Skeletal muscle tissue (tissue), 4 donors: ENCODE results near the gene CSNK1G3. TPM values are rescaled to one million over a fixed set of nuclear protein-coding genes. Genes with fewer than 3 reads are reported as not detected.

Experiments
- H3K27ac ChIP-seq: one replicate; pipeline ENCODE4 v1.7.0; 2013; ENCODE audit warnings: mild to moderate bottlenecking, low read depth, low read length, inconsistent platforms
- H3K27me3 ChIP-seq, 3 donors: one replicate each; pipeline ENCODE4 v1.7.0; 2013; ENCODE audit warnings: low read length in 3 of 3; ENCODE audit not compliant: control insufficient read depth in 3 of 3, insufficient read depth in 3 of 3
- H3K36me3 ChIP-seq, 3 donors: one replicate each; pipeline ENCODE4 v1.7.0; 2013; ENCODE audit warnings: low read length in 3 of 3; ENCODE audit not compliant: control insufficient read depth in 3 of 3, insufficient read depth in 3 of 3
- H3K4me1 ChIP-seq, 3 donors: one replicate each; pipeline ENCODE4 v1.7.0; 2013; ENCODE audit warnings: low read length in 3 of 3, mild to moderate bottlenecking in 3 of 3; ENCODE audit not compliant: control insufficient read depth in 3 of 3, insufficient read depth in 3 of 3
- H3K4me3 ChIP-seq, 3 donors: one replicate each; pipeline ENCODE4 v1.7.0; 2013; ENCODE audit warnings: low read length in 3 of 3
- H3K9ac ChIP-seq, 3 donors: one replicate each; pipeline ENCODE4 v1.7.0; 2013; ENCODE audit warnings: low read length in 3 of 3, mild to moderate bottlenecking in 3 of 3, moderate library complexity in 2 of 3, low read depth in 1 of 3
- H3K9me3 ChIP-seq, 3 donors: one replicate each; pipeline ENCODE4 v1.7.0; 2013; ENCODE audit warnings: low read length in 3 of 3; ENCODE audit not compliant: control insufficient read depth in 3 of 3
- total RNA-seq: library from RNA; depleted of rRNA; stranded (reverse); fragments of >200 nt; gene quantifications from one replicate; pipeline ENCODE4 v1.2.3, GENCODE V29; 2014
- donor health status: Osteomylitis.

CSNK1G3 gene
- total RNA-seq, 1 donor from 2014 or later: 111 TPM

DNA sequence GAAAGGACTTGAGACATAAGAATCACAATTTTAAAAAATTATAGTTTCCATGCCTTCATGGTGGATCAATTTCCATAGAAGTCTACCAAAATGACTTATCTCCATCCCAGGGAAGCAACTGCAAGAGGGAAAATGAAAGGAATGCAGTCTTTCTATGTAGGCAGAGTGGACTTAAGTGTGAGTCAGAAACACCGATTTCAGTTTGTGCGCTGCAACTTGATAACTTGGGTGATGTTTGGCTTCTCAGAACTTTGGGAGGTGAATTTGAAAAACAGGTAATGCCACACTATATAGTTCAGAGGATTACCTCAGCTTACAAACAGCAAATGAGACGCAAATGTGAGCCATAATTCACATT, 708 bp upstream of the CSNK1G3 start:
- peak overlapping the region; percentile 71 for H3K27ac ChIP-seq
- no peaks in the 10 kb centered on the region for H3K27me3 ChIP-seq
- peak overlapping the region; percentile 67 to 96 (median 92) for H3K4me3 ChIP-seq
- no peaks in the 10 kb centered on the region for H3K9me3 ChIP-seq
- no peaks in the 10 kb centered on the region for H3K36me3 ChIP-seq
- H3K4me1 ChIP-seq: peaks cover 5 to 11% (median 5%) of the 10 kb centered on the region in 3 donors
- H3K9ac ChIP-seq: peak overlapping the region; percentile 60 to 84 (median 81)

- H3K4me3 ChIP-seq: peak overlapping the region; percentile 67 to 92 (median 88)
- H3K36me3 ChIP-seq: no peaks in the 10 kb centered on the region
- no peaks in the 10 kb centered on the region for H3K9me3 ChIP-seq
- H3K4me1 ChIP-seq: peaks cover 5 to 11% (median 5%) of the 10 kb centered on the region in 3 donors
- no peaks in the 10 kb centered on the region for H3K27me3 ChIP-seq
- H3K27ac ChIP-seq: peak overlapping the region; percentile 71
- peak overlapping the region; percentile 80 to 83 (median 80) for H3K9ac ChIP-seq
These were observed 859 bp downstream of the CSNK1G3 start for GRCh38 chr5:123512611-123513461.

DNA sequence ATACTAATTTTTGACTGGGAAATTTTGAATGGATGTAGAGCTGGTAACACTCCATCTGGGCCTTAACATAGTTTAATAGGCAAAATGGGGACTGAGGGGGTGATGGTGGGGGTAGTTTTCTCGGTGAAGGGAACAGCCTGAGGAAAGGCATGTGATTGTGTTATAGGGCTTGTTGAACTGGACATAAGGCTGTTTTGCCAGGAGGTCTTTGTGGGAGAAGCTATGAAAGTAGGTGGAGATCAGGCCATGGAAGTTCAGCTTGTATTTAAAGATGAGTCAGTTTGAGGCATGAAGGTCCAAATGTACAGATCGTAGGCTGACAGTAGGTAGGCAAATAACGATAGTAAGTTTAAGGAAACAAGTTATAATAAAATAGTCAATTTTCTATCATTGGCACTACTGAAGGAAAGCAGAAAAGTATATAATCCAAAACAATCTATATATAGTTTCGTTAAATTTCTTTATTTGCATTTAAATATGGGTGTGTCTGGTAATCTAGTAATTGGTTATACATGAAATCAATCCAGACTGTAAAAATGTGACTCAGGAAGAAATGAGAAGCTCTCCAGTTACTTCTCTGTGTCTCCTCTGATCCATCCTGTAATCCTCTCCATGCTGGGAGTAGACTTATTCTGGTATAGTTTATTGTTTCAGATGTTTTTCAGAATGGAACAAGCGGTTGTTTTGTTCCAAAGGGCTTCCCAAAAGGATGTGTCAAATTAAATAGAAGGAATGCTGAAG, 2.8 kb downstream of the CSNK1G3 start:
- H3K9me3 ChIP-seq: no peaks in the 10 kb centered on the region
- no peak overlapping the region for H3K4me3 ChIP-seq
- no peaks in the 10 kb centered on the region for H3K27me3 ChIP-seq
- no peak overlapping the region for H3K9ac ChIP-seq
- peaks cover 5 to 11% (median 5%) of the 10 kb centered on the region in 3 donors for H3K4me1 ChIP-seq
- no peaks in the 10 kb centered on the region for H3K36me3 ChIP-seq
- H3K27ac ChIP-seq: no peak overlapping the region

- Histone ChIP-seq H3K4me1 (peaks cover 5 to 11% (median 5%) of the 10 kb centered on the region in 3 donors), H3K27ac (no peak overlapping the region), H3K9ac (no peak overlapping the region), H3K9me3 (no peaks in the 10 kb centered on the region), H3K36me3 (no peaks in the 10 kb centered on the region), H3K4me3 (no peak overlapping the region), H3K27me3 (no peaks in the 10 kb centered on the region)
These were observed 3.9 kb downstream of the CSNK1G3 start for GRCh38 chr5:123515904-123516303.

DNA sequence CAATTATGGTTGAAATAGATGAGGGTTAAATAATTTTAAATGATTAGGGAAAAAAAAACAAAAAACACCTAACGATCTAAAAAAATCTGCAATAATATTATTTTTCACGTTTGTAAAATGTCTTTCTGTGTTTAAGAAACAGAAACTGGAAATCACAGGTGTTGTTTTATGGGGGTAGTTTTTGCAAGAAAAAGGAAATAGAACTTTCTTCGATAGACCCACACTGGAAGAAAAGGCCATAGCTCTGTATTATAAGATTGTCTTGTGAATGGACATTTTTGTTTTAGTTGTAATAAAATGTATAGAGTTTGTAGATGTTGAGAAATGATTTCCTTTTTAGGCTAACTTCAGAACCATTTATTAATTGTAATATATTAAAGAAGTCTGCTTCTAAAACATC, 5.5 kb downstream of the CSNK1G3 start:
- Histone ChIP-seq H3K27ac (no peak overlapping the region), H3K27me3 (no peaks in the 10 kb centered on the region), H3K36me3 (no peaks in the 10 kb centered on the region), H3K9ac (no peak overlapping the region), H3K4me1 (peaks cover 0 to 4% (median 0%) of the 10 kb centered on the region in 3 donors), H3K9me3 (no peaks in the 10 kb centered on the region), H3K4me3 (no peak overlapping the region)

- Histone ChIP-seq H3K4me3 (no peak overlapping the region), H3K4me1 (peaks cover 0 to 2% (median 0%) of the 10 kb centered on the region in 3 donors), H3K9me3 (no peaks in the 10 kb centered on the region), H3K27me3 (no peaks in the 10 kb centered on the region), H3K27ac (no peak overlapping the region), H3K36me3 (no peaks in the 10 kb centered on the region), H3K9ac (no peak overlapping the region)
These were observed 6.1 kb downstream of the CSNK1G3 start for GRCh38 chr5:123518111-123518510.

DNA sequence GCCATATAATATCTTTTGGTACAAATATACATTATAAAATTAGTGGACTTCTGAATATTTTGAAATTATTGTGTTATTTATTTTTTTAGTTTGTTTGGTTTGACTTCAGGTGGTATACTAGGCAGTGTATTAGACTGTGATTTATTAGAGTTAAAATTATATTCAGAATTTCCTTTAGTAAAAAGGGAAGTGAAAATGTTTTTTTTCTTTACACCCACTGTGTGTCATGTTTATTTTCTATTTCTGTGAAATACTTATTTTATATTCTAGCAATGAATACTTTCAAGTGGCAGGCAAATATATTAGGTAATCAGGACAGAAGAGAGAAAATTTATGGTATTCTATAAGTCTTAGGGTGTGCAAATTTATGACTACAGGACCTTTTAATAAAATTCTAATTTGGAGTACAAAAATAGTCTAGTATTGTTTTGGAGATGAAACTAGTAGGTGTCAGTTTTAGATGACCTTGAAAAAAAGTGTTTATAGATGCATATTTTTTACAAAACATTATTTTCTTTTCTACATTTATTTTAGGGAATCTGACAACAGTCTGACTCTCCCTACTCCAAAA, 8.8 kb downstream of the CSNK1G3 start:
- no peak overlapping the region for H3K27ac ChIP-seq
- H3K4me3 ChIP-seq: no peak overlapping the region
- no peaks in the 10 kb centered on the region for H3K9me3 ChIP-seq
- no peak overlapping the region for H3K9ac ChIP-seq
- H3K4me1 ChIP-seq: peaks cover 0 to 8% (median 5%) of the 10 kb centered on the region in 3 donors
- H3K27me3 ChIP-seq: no peaks in the 10 kb centered on the region
- no peaks in the 10 kb centered on the region for H3K36me3 ChIP-seq

DNA sequence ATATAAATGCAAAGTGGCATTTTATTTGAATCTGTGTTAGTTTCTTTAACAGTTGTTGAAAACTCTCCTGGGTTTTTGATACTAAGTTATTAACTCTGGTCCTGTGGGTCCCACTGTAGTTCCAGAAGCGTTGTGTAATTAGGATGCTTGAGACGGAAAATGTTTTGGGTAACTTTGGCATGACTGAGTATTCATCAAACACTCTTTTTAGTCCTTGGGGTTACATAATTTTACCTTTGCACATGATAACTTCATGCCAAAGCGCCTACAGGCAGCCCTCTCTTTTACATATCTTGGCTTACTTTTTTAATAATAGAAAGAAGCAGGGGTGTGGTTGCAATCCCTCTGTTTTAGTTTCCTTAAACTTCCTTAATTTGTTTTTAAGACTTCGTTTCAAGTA, 12.2 kb downstream of the CSNK1G3 start:
- H3K27ac ChIP-seq: no peak overlapping the region
- H3K9me3 ChIP-seq: no peaks in the 10 kb centered on the region
- H3K4me3 ChIP-seq: no peak overlapping the region
- peaks cover 0 to 8% (median 5%) of the 10 kb centered on the region in 3 donors for H3K4me1 ChIP-seq
- no peak overlapping the region for H3K9ac ChIP-seq
- H3K27me3 ChIP-seq: no peaks in the 10 kb centered on the region
- no peaks in the 10 kb centered on the region for H3K36me3 ChIP-seq

DNA sequence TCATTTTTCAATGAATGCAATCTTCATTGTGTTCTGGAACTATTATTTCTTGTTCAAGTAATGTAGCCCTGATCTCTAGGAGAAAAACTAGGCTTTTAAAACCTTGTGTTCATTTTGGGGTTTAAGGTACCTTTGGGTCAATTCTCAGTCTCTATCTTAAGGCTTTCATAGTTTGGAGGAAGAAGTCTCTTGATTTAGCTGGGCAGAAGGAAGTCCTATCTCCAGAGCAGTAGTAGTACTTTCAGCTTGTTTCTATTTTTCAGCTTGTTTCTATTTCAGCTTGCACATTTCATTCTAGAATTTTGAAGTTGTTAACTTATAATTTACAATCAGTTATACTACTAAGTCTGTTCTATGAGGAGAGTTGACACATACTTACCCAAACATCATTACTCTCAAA, 15.2 kb downstream of the CSNK1G3 start:
- Histone ChIP-seq H3K27ac (no peak overlapping the region), H3K4me1 (peaks cover 0 to 8% (median 5%) of the 10 kb centered on the region in 3 donors), H3K4me3 (no peak overlapping the region), H3K36me3 (no peaks in the 10 kb centered on the region), H3K9ac (no peak overlapping the region), H3K9me3 (no peaks in the 10 kb centered on the region), H3K27me3 (no peaks in the 10 kb centered on the region)

DNA sequence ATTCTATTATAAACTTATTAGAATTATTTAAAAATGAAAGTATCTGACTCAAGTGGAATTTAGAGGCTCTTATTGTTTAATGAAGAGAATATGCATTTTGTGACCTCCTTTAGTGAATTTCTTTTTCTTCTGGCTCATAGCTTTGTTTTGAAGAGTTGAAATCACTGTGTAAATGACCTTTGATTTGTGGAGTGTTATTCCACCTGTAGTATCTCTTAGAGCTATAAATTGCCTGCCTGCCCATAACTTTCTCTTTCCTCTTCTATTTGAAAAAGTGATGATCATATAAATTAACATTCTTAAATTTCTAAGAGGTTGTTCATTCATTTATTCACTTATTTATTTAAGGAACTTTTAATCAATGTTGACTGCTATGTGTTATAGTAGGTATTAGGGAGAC, 16.1 kb downstream of the CSNK1G3 start:
- no peaks in the 10 kb centered on the region for H3K27me3 ChIP-seq
- no peak overlapping the region for H3K9ac ChIP-seq
- H3K36me3 ChIP-seq: no peaks in the 10 kb centered on the region
- peaks cover 0 to 8% (median 5%) of the 10 kb centered on the region in 3 donors for H3K4me1 ChIP-seq
- no peak overlapping the region for H3K27ac ChIP-seq
- no peak overlapping the region for H3K4me3 ChIP-seq
- H3K9me3 ChIP-seq: no peaks in the 10 kb centered on the region
